Colonic mucosa (tissue), 4 donors: ENCODE measurements around the gene CDCA3. TPM values are rescaled to one million over a fixed set of nuclear protein-coding genes. Genes with fewer than 3 reads are reported as not detected.

Experiments
- DNase-seq: peaks from one replicate; pipeline ENCODE4 v3.0.0-alpha.2; 2020
- H3K27ac ChIP-seq: fragments of 200-600 bp; one replicate; pipeline ENCODE4 v1.8.0; 2021
- H3K27me3 ChIP-seq: fragments of 200-600 bp; one replicate; pipeline ENCODE4 v1.8.0; 2021
- H3K36me3 ChIP-seq: fragments of 200-600 bp; one replicate; pipeline ENCODE4 v1.8.0; 2021
- H3K4me1 ChIP-seq: fragments of 200-600 bp; one replicate; pipeline ENCODE4 v1.8.0; 2021; ENCODE audit warnings: mild to moderate bottlenecking
- H3K4me3 ChIP-seq: fragments of 200-600 bp; one replicate; pipeline ENCODE4 v1.8.0; 2021
- H3K9ac ChIP-seq, 2 donors: one replicate each; pipeline ENCODE4 v1.7.0; 2013; ENCODE audit warnings: control low read depth in 2 of 2, low read depth in 2 of 2, low read length in 2 of 2
- H3K9me3 ChIP-seq: fragments of 200-600 bp; one replicate; pipeline ENCODE4 v1.8.0; 2021
- intact Hi-C: fragments of 100-400 bp; cut with DNase I; formaldehyde crosslinking; loops from one replicate; pipeline ENCODE4 v1.14.1; 2022
- total RNA-seq, 2 donors: library from RNA; stranded (reverse); fragmentation: NEBNext Ultra II Directional in 1 of 2; extraction: Animal tissue kit (Norgen Biotek cat#: 25700) in 1 of 2; gene quantifications; one replicate each; pipeline ENCODE4 v1.2.1, GENCODE V29; 2021
- TF ChIP-seq, protein P1 (sequence below): fragments of 200-600 bp; IDR thresholded peaks from one replicate; pipeline ENCODE4 v1.8.0; 2022; ENCODE audit warnings: antibody characterized with exemption, mild to moderate bottlenecking
- donor health status: healthy.
- donor health status: DM: no; HTN: no; CAD: no.
- donor health status: DM: no; HTN: no; CAD: no.

CDCA3 gene
- total RNA-seq, 2 donors from 2014 or later: 11.4 to 63.7 TPM

DNA sequence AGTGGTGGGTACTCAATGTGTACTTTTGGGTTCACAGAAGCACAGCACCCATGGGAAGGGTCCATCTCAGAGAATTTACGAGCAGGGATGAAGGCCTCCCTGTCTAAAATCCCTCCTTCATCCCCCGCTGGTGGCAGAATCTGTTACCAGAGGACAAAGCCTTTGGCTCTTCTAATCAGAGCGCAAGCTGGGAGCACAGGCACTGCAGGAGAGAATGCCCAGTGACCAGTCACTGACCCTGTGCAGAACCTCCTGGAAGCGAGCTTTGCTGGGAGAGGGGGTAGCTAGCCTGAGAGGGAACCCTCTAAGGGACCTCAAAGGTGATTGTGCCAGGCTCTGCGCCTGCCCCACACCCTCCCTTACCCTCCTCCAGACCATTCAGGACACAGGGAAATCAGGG is 30.9 kb downstream of the CDCA3 start:
- Histone ChIP-seq H3K9me3 (no peaks in the 10 kb centered on the region), H3K27me3 (peaks cover 16% of the 10 kb centered on the region), H3K9ac (no peak overlapping the region), H3K4me3 (no peak overlapping the region), H3K27ac (no peak overlapping the region), H3K4me1 (no peaks in the 10 kb centered on the region), H3K36me3 (no peaks in the 10 kb centered on the region)
- intact Hi-C loops: loop anchor here (5.0 kb wide), 1 partner anchor 83 kb away; no protein-coding TSS in a partner anchor
- DNase-seq: no peak
- TF ChIP-seq, protein P1, sequence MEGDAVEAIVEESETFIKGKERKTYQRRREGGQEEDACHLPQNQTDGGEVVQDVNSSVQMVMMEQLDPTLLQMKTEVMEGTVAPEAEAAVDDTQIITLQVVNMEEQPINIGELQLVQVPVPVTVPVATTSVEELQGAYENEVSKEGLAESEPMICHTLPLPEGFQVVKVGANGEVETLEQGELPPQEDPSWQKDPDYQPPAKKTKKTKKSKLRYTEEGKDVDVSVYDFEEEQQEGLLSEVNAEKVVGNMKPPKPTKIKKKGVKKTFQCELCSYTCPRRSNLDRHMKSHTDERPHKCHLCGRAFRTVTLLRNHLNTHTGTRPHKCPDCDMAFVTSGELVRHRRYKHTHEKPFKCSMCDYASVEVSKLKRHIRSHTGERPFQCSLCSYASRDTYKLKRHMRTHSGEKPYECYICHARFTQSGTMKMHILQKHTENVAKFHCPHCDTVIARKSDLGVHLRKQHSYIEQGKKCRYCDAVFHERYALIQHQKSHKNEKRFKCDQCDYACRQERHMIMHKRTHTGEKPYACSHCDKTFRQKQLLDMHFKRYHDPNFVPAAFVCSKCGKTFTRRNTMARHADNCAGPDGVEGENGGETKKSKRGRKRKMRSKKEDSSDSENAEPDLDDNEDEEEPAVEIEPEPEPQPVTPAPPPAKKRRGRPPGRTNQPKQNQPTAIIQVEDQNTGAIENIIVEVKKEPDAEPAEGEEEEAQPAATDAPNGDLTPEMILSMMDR: no peak

DNA sequence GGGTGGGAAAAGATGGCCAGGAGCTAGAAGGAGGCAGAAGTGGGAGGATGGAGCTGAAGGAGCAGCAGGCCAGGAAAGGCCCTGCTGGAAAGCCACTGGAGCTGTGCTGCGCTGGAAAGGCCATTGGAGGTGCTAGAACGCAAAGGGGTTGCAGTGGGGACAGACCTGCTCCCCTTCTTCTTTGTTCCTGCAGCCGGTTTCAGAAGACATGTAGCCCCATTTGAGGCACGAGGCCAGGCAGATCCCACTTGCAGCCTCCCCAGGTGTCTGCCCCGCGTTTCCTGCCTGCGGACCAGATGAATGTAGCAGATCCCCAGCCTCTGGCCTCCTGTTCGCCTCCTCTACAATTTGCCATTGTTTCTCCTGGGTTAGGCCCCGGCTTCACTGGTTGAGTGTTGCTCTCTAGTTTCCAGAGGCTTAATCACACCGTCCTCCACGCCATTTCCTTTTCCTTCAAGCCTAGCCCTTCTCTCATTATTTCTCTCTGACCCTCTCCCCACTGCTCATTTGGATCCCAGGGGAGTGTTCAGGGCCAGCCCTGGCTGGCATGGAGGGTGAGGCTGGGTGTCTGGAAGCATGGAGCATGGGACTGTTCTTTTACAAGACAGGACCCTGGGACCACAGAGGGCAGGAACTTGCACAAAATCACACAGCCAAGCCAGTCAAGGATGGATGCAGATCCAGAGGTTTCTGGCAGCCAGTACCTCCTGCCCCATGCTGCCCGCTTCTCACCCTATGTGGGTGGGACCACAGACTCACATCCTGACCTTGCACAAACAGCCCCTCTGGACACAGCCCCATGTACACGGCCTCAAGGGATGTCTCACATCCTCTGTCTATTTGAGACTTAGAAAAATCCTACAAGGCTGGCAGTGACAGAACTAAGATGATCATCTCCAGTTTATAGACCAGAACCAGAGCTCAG is 31.7 kb downstream of the CDCA3 start:
- no peak overlapping the region for H3K4me3 ChIP-seq
- H3K9ac ChIP-seq: no peak overlapping the region
- DNase-seq: no peak
- peaks cover 16% of the 10 kb centered on the region for H3K27me3 ChIP-seq
- no peaks in the 10 kb centered on the region for H3K9me3 ChIP-seq
- H3K4me1 ChIP-seq: no peaks in the 10 kb centered on the region
- intact Hi-C loops: loop anchor here (5.0 kb wide), 1 partner anchor 82 kb away; no protein-coding TSS in a partner anchor
- no peak overlapping the region for H3K27ac ChIP-seq
- no peaks in the 10 kb centered on the region for H3K36me3 ChIP-seq
- TF ChIP-seq, protein P1: no peak

GRCh38 chr12:6818645-6819044 is 32.4 kb downstream of the CDCA3 start:
- TF ChIP-seq, protein P1: no peak
- Histone ChIP-seq H3K27me3 (peaks cover 16% of the 10 kb centered on the region), H3K4me1 (no peaks in the 10 kb centered on the region), H3K36me3 (no peaks in the 10 kb centered on the region), H3K27ac (no peak overlapping the region), H3K9ac (no peak overlapping the region), H3K4me3 (no peak overlapping the region), H3K9me3 (no peaks in the 10 kb centered on the region)
- intact Hi-C loops: no loop called here
- DNase-seq: no peak

DNA sequence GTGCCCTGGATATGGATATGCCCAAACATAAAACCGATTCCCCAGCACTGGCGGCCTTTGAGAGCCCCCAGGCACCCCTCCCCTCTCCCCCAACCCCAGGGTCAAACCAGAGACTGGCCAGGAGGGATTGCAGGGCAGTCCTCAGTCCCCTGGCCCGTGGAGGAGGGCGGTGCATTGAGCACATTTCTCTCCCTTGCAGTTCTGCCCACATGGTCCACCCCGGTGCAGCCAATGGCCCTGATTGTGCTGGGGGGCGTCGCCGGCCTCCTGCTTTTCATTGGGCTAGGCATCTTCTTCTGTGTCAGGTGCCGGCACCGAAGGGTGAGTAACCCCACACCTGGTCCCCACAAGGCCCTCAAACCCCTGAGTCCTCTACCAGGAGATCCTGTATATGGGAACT is 32.9 kb downstream of the CDCA3 start:
- Histone ChIP-seq H3K27ac (no peak overlapping the region), H3K9me3 (no peaks in the 10 kb centered on the region), H3K36me3 (no peaks in the 10 kb centered on the region), H3K9ac (no peak overlapping the region), H3K4me3 (no peak overlapping the region), H3K4me1 (no peaks in the 10 kb centered on the region), H3K27me3 (peaks cover 13% of the 10 kb centered on the region)
- TF ChIP-seq, protein P1: no peak
- no peak for DNase-seq
- intact Hi-C loops: no loop called here

DNA sequence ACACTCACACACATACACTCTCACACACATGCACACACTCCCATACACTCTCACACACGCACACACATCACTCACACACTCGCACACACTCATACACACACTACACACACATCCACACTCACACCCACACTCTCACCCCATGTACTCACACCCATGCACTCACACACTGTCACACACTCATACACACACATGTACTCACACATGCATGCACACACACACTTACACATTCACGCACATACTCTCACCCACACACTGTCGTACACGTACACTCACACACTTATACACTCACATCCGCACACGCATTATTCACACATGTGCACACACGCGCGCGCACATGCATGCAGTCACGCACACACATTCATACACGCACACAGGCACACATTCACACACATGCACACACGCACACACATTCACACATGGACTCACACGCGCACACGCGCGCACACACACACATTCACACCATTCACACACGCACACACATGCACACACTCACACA is 33.4 kb downstream of the CDCA3 start:
- Histone ChIP-seq H3K4me1 (no peaks in the 10 kb centered on the region), H3K9me3 (no peaks in the 10 kb centered on the region), H3K9ac (no peak overlapping the region), H3K27me3 (peaks cover 9% of the 10 kb centered on the region), H3K36me3 (no peaks in the 10 kb centered on the region), H3K4me3 (no peak overlapping the region), H3K27ac (no peak overlapping the region)
- TF ChIP-seq, protein P1: no peak
- intact Hi-C loops: no loop called here
- no peak for DNase-seq
